GM13977 (cell line): ENCODE data around the gene CDKN2B.

Source experiments
- DNase-seq: peaks from one replicate; pipeline ENCODE4 v3.0.0; 2012; ENCODE audit warnings: low spot score
- in situ Hi-C: fragments of 300-500 bp; cut with MboI; formaldehyde crosslinking; loops from one replicate; pipeline ENCODE4 v1.12.0; 2022; ENCODE audit warnings: low sequenced_read_pairs, low pct_unique_long_range_greater_than_20kb, mixed read lengths, inconsistent platforms; ENCODE audit not compliant: unreplicated experiment
- TF ChIP-seq, protein P1 (sequence below): IDR thresholded peaks from 2 replicates; pipeline ENCODE4 v1.5.1; 2012; ENCODE audit warnings: mild to moderate bottlenecking, control low read depth; ENCODE audit not compliant: insufficient read depth; ENCODE audit errors: extremely low read depth, missing control alignments

CDKN2B gene

DNA sequence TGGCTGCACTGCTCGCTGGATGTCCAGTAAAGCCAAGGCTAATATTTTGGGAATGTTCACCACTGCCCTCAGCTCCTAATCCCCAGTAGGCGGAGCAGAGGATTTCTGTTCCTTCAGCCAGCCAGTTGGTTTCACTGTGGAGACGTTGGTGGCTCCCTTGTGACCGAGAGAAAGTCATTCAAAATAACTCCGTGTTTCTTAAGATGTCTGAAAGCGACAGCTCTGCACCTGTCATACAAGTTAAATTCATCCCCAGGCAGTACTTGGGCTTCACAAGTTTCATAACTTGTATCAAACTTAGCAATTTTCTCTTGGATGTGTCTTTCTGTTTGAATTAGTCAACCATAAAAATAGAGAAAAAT is 382 bp upstream of the CDKN2B start:
- TF ChIP-seq, protein P1, sequence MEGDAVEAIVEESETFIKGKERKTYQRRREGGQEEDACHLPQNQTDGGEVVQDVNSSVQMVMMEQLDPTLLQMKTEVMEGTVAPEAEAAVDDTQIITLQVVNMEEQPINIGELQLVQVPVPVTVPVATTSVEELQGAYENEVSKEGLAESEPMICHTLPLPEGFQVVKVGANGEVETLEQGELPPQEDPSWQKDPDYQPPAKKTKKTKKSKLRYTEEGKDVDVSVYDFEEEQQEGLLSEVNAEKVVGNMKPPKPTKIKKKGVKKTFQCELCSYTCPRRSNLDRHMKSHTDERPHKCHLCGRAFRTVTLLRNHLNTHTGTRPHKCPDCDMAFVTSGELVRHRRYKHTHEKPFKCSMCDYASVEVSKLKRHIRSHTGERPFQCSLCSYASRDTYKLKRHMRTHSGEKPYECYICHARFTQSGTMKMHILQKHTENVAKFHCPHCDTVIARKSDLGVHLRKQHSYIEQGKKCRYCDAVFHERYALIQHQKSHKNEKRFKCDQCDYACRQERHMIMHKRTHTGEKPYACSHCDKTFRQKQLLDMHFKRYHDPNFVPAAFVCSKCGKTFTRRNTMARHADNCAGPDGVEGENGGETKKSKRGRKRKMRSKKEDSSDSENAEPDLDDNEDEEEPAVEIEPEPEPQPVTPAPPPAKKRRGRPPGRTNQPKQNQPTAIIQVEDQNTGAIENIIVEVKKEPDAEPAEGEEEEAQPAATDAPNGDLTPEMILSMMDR: no peak
- in situ Hi-C loops: no loop called here
- no peak for DNase-seq

DNA sequence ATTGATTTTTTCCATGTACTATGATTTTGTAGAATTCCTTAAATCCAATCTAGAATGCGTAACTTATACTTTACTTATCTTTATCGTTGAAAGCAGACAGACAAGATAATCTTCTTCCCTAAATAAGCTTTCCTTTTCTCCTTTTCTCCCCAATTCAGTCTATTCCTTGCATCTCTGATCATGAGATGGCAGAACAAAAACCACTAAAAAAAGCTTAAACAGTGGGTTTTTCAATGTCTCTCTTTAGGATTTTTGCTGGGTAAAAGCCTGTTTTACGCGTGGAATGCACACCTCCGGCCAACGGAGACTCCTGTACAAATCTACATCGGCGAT is 755 bp downstream of the CDKN2B start:
- in situ Hi-C loops: no loop called here
- TF ChIP-seq, protein P1: no peak
- DNase-seq: no peak

DNA sequence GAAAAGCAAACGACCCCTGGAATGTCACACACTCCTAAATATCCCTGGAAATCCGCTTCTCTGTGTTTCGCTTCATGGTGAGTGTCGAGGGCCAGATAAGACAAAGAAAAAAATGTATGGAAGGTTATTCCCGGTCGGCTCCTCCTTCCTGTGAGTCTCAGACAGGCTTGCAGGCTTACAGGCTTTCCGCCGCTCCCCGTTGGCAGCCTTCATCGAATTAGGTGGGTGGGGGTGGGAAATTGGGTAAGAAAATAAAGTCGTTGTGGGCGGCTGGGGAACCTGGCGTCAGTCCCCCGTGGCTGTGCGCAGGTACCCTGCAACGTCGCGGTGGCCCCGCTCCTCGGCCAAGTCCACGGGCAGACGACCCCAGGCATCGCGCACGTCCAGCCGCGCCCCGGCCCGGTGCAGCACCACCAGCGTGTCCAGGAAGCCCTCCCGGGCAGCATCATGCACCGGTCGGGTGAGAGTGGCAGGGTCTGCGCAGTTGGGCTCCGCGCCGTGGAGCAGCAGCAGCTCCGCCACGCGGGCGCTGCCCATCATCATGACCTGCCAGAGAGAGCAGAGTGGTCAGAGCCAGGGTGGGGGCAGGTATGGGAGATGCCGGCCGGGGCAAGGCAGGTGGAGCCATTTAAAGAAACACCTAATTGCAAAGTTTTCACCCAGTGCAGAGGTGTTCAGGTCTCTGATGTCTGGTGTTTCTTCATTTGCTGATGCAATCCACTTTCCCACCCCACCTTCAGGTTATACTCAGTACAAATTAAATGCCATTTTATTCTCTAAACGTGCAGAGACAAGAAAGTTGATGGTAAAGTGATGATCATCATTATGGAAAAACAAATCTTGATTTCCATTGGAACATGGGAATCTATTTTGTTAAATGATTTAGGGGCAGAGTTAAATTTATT is 3.2 kb downstream of the CDKN2B start:
- in situ Hi-C loops: no loop called here
- TF ChIP-seq, protein P1: no peak
- DNase-seq: no peak

DNA sequence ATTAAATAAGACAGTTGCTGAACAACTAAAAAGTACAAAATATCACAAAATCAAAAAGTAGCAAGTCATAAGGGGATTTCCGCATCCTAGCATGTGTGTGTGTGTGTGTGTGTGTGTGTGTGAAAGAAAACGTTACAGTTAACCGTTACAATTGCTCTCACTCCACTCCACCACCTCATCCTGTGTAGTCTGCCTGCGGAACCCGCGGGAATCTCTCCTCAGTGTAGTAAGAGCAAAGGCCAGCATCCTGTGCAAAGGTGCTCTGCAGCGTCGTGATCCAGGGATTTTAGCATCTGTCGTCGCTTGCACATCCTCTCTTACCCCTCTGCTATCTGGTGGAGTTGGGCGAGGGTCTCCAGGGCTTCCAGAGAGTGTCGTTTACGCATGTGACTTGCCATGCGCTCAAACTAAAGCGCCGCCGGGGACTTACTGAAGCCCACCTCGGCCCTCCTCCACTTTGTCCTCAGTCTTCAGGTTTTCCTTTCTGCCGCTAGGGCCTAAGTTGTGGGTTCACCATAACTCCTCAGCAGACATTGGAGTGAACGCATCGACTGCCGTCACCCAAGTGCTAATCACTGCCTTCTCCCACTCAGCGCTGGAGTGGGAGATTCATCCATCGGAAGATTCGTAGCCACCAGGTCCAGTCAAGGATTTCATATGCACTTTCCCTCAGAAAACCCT is 3.9 kb downstream of the CDKN2B start:
- TF ChIP-seq, protein P1: no peak
- in situ Hi-C loops: no loop called here
- DNase-seq: no peak

DNA sequence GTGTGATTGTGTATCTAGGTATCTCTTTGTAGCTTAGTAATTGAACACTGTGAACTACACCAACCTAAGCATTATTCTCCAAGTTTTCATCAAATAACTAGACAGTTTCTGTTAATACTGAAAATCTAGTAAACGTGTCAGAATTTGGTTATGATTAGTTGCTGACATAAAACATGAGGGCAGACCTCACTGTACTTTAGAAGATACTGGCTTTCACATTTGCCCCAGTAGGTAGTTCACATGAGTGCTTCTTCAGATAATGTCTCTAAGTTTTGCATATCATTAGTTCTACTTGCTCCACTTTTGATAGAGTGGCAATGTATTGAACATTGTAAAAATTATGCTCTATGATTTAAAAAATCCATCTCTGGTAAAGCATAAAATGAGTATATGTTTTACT is 7.1 kb downstream of the CDKN2B start:
- TF ChIP-seq, protein P1: no peak
- in situ Hi-C loops: no loop called here
- DNase-seq: no peak

DNA sequence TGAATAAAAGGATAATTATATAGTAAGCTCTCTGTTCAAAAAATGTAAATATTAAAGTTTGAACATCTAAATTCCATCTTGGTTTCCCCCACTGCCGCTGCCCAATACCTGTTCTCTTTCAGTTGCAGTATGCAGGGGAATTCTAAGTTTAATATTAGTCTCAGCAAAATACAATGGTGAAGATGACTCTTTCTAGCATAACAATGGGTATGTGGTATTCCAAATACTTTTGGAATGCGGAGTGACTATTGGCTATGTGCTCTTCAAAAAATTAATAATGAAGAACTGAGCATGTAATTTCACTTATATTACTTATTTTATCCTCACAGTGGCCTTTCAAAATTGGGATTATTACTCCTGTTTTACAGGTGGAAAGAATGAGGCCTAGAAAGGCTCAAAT is 11.1 kb downstream of the CDKN2B start:
- no peak for DNase-seq
- TF ChIP-seq, protein P1: no peak
- in situ Hi-C loops: no loop called here
